Lung microvascular endothelial cell (primary cell): Measurements from ENCODE around the gene OPCML. TPM values are rescaled to one million over a fixed set of nuclear protein-coding genes. Genes with fewer than 3 reads are reported as not detected.

Source experiments
- DNase-seq, 2 donors: peaks; one replicate each; pipeline versions ENCODE4 v3.0.0 to v3.0.0-alpha.2; 2010; ENCODE audit warnings: low read depth in 2 of 2
- total RNA-seq: library from RNA; depleted of rRNA; stranded (reverse); fragments of >200 nt; gene quantifications from 2 replicates; pipeline ENCODE4 v1.2.1, GENCODE V29; 2014

The OPCML gene
- total RNA-seq, 1 donor from 2014 or later, result not detected

DNA sequence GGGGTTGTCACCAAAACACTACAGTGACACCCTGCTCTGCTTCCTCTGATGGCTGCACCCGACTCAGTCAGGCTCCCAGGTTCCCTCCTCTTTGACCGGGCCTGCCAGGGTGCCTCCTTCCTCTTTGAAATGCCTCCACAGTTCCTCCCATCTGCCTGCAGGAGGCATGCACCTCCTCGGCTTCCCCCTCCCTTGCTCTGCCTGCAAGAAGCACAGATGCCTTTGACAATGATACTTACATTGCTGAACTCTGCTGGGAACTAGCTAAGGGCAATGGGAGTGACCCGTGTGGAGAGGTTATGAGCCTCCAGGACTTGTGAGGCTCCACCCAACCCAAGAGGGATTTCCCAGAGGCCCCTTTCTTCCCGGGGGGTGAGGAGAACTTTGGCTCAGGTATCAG is 674.1 kb downstream of the OPCML start:
- no peak for DNase-seq

DNA sequence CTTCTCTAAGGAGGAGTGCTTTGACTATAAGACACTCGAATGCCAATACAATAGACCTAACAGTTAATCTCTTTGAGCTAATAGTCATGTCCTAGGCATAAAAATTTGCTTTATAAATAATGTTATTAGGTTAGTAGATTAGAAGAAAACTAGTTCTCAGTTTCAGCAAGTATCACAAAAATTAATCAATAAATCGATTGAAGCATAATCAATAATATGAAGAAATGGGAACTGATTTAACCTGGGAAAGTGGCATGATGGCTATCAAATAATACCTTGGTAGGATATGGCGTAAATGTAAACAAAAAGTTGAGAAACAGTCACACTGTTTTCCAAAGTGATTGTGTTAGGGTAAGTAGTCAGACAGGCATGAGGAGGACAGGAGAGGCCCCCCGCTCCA is 676.3 kb downstream of the OPCML start:
- no peak for DNase-seq

DNA sequence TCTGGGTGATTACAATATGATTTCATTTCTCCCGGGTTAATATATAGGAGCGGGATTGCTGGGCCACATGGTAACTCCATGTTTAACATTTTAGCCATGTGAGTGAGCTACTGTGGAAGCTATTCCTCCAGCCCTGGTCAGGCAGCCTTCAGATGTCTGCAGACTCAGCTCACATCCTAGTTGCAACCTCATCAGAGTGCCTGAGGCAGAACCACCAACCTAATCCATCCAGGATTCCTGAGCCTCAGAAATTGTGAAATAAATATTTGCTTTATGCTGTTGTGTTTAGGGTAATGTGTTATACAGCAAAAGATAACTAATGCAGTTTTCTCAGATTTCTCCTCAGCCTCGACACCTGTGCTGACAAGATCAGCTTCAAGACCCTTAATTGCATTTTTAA is 676.8 kb downstream of the OPCML start:
- DNase-seq, result no peak

DNA sequence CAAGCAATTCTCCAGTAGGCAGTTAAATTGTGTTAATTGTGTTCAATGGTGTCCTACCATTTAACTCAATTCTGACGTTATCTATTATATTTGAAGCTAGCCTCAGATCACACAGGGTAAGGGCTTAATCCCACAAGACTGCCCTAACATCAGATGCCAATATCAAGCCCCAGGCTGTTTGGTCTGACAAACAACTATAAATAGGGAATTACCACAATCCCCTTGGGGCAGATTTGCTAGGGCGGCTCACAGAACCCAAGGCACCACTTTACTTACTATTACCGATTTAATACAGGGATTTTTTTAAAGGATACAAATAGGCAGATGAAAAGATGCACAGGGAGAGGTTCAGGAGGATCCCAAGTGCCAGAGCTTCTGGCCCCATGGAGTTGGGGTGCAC is 678.4 kb downstream of the OPCML start:
- DNase-seq, result no peak

DNA sequence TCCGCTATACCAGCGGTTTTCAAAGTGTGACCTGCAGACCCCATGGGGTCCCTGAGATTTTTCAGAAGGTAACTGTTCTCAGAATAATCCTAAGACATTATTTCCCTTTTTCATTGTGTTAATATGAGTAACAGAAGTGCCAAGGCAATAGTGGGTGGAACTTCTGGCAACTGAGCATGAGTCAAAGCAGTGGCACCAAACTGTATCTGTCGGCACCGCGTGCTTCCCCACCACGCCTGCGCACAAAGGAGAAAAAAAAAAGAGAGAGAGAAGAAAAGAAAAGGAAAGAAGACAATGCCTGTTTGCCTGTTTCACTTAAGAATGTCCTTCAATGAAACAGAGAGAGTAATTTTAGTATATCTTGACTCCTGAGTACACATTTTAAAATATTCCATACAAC is 679.9 kb downstream of the OPCML start:
- no peak for DNase-seq

DNA sequence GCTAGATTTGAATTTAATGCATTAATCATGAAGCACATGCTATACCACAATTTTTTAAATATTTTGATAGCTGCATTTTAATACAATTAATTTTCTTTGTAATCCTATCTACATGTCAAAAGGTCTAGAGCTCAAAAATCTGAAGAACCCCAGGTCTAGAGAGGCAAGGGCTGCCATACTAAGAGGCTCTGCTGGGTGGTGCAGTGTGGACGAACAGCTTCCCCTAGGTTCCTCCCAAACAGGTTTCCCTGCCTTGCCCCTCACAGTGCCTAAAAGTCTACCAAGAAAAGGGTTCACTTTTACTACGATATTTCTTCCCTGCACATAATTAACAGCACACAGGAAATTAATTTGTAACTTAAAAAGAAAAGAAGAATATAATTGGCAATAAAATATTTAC is 681.1 kb downstream of the OPCML start:
- DNase-seq, result no peak

DNA sequence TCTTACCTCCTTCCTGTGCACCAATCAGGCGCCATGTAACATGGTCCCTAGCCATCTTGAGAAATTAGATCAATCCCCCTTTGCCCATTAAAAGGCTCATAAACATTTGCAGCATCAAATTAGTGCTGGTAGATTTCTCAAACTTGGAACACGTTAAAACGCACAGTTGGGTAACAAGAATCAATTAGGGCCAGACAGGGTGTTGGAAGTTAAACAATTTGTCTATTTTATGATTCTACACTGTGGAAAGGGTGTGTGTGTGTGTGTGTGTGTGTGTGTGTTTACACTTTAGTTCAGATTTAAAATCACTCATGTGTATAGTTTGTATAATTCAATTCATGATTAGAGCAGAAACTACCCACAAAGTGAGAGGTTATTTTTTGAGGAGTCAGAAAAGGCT is 682.0 kb downstream of the OPCML start:
- no peak for DNase-seq

DNA sequence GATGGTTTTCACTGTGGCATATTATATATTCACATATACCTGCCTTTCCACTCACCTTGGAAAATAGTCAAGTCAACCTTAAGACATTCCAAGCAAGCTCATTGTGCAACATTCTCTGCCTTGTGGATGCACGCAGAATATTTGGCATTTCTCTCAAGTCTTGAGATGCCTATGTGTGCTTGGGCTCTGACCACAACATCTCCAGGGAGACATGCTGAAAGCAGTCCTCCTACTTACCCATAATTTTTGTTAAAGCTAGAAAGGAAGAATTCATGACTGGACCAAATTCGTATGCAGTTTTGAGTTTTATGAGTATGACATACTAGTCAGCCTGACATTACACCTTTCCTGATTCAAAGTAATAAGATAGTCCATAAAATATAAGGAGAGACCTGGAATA is 684.0 kb downstream of the OPCML start:
- no peak for DNase-seq

DNA sequence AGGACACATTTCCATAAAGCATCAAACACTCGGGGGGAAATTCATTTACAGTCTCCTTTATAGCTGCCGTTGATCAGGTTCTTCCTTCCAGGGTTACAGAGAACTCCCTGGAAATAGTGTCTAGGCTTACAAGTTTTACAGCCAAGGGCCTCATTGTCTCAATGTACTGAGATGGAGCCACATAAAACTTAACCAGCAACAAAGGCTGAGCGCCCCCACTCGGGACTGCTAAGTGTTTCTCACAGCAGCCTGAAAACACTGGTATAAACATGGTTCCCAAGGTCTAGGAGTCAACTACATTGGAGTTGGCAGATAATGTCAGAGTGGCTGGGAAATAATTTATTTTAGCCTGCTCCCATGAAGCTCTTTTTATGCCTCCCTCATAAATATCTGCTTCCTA is 686.2 kb downstream of the OPCML start:
- DNase-seq, result no peak

DNA sequence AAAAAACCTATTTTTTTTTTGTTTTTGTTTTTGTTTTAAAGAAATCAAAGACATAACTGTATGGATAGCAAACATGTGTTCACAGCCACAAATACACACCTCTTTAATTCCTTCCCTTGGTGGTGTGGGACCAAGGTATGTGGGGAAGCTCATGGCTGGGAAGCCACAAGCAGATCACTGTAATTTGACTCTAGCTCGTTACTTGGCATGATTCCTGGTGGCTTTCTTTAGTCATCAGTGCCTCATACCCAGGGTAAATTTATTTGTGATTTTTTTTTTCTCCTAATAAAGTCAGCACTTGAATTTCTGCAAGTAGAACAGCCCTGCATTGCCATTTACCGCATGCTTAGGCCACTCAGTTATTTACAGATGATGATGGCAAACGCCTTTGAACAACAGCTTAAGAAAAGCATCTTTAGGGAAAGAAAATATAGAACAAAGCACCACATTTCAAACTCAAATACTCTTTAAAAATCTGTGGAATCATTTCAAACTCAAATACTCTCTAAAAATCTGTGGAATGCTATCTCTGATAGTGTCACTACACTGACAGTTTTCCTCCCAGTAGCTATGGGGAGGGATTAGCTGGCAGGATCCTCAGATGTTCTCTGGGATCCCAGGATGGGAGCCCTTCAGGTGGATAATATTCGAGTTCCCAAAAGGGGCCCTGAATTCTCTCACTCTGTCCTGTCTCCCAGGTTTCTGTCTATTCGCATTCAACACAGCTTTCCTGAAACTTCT is 687.2 kb downstream of the OPCML start:
- no peak for DNase-seq

DNA sequence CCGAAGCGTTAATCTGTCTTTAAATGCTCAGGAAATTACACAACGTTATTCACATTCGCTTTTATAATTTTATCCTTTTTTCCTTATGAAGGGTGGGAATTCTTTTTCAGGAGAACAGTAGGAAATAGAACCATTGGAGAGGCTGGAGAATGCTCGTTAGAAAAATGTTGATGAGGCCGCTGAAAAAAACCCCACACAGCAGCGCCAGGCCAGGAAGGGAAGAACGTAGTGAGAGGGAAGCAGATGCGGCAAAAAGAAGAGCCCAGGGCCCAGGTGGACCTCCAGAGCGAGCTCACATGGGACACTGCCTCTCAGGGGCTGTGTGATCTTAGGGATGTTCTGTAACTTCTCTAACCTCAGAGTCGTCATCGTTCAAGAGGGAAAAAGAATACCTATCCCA is 691.6 kb downstream of the OPCML start:
- no peak for DNase-seq

DNA sequence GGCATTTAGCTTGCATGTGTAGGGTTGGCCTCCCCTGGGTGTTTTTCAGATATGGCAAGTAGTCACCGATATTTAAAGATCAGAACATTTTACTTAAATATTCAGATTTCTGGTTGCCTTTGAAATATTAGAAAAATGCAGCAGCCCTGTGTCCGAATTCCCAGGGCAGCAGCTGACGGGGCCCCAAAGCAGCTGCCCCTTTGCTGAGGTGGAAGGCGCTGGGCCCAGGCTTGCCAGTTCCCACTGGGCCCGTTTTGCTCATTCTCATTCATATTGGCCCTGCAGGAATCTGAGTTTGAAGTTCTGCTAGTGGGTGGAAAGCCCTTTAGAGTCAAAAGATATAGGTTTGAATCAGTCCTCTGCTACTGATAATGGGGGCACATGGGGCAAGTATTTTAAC is 692.1 kb downstream of the OPCML start:
- DNase-seq, result no peak

DNA sequence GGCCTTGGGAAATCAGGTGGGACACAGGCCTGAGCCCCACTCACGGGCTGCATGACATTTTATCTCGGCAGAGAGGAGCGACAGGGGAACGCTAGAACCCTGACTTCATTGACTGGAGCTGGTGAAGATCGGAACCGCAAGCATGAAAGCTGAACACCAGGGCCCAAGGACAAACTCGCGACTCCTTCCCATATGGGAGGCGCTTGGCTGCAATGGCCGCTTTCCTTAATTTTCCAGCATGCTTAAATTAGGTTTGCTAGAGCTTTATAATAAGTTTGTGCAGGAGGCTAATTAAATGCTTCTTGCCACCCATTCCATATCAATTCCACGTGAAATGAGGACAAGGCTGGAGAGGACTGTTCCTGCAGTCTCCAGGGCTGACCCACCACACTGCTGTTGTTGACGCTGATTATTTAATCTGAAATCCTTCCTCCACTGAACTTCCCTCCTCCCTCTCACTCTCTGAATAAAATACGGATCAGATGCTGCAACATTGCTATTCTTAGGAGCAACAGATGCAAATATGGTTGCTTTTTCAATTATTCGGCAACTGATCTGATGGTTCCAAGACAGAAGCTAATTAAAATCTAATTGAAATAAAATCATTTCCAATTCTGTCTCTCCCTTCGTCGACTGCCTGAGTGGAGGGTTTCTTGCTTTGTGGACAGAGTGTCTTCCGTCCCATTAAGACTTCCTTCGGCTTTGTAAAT is 692.9 kb downstream of the OPCML start:
- no peak for DNase-seq

DNA sequence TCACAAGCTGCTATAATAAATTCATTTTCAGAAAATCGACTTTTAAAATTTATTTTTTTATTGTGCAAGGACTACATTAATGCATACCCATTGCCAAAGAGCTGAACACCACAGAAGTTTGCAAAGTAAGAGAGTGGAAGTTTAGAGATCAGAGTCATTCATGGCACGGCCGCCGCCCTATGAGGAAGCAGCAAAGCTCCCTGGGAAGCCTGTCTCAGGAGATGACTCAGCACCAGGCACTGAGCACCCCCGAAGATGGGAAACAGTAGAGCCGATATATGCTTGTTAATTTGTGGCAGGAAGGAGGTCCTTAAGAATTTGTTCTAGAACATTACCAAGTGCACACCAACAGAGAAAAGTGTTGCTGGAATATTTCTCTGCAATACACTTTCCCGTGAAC is 693.7 kb downstream of the OPCML start:
- DNase-seq, result no peak

DNA sequence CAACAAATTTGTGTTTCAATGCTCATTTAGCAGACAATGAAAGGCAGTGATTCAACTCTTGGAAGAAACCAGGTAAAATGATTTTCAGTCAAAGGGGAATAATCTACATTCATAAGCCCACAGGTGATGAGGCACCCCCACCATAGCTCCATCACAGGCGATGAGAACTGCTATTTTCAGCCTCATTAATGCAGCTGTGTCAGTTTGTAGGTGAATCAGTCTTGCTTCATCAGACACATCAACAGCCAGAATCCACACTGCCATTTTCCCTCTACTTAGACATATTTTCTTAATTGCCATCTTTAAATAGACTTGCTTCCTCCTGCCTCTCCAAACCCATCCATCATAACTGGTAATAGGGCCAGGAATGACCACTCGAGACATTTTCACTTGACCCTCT is 701.0 kb downstream of the OPCML start:
- no peak for DNase-seq

DNA sequence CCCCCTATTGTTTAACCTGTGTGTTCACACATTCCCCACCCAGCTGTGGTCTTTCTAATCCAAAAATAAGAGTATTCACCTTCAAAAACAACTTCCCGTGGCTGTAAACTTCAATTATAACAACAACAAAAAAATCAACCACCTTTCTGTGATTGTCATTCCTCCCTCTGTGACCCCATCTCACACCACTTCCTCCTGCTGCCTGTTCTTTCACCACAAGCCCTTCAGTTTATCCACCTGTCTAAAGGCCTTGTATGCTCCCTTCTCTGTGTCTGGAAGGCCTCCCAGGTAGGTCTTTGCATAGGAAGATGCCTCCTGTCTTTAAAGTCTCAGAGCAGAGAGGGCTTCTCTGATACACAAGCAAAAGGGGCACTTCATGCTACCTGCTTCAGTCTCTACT is 707.7 kb downstream of the OPCML start:
- no peak for DNase-seq

DNA sequence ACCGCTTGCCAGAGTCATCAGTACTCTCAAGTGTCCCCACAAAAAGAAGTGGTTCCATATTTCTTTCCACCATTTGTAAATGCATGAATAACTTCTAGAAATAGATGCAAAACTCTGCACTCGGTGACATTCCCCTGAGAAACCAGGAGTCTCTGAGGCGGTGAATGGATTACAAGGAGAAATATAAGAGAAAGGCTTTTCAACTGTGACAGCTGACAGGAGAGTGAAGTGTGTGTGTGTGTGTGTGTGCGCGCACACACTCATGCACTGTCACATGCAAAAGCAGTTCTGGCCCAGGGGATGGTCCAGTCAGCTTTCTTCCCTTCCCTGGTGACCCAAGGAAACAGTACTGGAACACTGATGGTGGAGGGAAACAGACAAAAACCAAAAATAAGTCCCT is 710.0 kb downstream of the OPCML start:
- no peak for DNase-seq

DNA sequence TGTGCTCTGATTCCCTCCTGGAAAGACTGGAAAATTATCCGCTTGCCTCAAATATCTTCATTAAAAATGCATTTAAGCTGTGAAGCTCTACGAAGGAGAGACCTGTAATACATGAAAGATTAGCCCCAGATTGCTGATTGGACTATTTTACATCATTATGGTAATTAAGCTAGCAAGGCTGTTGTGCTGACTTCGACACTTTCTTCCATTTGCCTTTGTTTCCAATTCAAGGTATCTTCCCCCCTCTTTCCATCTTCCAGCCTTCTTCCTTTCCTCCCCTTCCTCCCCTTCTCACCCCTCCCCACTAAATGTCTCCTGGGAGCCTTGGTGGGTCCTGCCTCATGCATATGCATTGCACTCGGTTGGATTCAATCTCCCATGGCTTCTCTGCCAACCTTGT is 710.8 kb downstream of the OPCML start:
- DNase-seq, result no peak

DNA sequence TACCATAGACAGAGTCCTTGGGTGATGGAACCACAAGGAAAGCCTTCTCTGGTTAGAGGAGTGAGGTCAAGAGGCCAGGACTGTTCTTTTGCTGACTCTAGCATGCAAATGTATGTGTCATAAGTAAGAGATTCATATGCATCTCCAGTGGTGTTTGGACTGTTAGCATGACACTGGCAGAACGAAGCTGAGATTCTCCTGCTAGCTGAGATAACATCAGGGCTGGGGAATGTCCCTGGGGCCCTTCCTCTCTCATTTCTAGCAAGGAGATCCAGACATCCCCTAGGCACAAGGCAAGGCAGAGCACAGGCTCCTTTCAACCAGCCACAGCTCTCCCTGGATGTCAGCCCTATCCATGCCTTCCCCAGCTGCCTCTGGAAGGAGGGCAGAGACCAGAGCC is 711.3 kb downstream of the OPCML start:
- no peak for DNase-seq

DNA sequence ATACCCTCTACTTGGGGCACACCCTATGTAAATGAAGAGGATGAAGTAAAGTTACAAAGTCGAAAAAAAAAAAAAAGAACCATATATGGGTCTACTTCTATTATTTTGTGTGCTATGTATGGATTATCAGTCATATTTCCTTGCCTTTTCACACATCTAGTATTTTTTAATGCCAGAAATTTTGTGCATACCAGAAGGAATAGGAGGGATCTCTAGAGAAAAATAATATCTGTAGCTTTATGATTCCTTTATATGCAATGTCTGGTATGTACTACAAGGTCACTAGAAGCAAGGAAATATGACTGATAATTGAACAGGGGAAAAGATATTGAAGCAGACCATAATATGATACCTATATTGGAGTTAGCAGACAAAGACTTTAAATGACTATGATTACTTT is 713.4 kb downstream of the OPCML start:
- DNase-seq, result no peak

DNA sequence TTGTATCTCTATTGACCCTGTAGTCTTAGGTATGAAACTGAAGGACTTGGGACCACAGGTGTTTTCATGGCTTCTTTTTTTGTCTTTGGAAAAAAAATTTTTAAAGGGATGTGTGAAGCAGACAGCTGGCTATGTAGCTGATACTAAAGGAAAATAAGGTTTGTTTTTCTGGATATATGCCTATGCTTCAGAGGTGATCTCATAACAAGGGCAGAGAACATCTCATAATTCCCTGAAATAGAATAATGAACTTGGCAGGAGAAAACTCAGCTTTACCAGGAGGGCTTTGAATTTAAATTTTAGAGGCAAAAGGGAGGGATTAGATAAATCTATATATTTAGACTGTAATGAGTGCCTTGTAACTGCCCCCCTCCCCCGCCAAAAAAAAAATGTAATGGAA is 714.9 kb downstream of the OPCML start:
- no peak for DNase-seq

DNA sequence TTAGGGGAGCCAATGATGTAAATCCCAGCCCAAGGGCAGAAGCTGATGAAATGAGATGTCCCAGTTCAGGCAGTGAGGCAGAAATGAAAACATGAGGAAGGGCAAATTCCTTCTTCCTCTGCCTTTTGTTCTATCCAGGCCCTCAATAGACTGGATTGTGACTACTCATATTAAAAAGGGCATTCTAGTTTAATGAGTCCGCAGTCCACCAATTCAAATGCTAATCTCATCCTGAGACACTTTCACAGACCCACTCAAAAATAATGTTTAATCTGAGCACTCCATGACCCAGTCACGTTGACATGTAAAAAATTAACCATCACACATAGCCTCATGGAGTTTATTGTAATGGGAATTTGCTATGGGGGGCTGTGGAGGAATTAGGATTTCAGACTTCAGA is 717.9 kb downstream of the OPCML start:
- no peak for DNase-seq

DNA sequence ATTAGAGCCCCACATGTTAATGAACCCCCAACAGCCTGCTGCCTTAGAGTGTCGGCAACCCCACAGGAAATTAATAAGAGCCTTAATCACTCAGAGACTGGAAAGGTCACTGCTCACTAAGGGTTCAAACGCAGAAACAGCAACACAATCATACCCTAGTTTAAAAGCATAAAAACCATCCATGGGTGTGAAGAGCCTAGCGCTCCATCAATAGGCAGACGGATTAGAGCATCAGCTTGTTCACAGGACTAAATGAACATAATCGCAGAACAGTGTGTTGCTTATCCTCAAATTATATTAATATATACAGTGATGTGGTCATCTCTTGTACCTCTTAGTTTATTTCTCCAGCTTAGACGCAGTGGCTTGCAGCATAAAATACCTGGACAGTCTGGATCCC is 720.7 kb downstream of the OPCML start:
- DNase-seq, result no peak

DNA sequence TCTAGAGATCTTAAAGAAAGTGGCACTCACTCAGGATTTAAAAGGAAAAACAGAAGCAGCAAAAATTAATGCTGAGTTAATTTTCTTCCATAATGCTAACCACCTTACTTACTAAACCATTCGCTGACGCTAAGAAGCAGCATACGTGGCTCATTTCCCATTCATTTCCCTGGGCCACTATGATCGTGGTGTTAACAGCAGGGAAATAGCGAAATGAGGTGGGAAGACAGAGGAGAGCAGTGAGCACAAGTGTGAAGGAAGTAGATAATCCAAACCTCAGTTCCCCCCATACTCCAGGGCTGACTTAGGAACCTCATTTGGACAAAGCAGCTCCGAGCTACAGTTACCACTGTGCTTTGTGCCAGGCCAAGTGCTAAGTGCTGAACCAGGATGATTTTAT is 723.2 kb downstream of the OPCML start:
- DNase-seq, result no peak
